Spleen (tissue), 11 donors: ENCODE results near the gene RTL10. TPM values are rescaled to one million over a fixed set of nuclear protein-coding genes. Genes with fewer than 3 reads are reported as not detected.
A peak's percentile ranks its signal among the peaks of the same experiment; 100 is the strongest.

ENCODE experiments used
- DNase-seq: peaks from one replicate; pipeline ENCODE4 v3.0.0-alpha.2; 2020
- H3K27ac ChIP-seq, 8 donors: fragments of 200-600 bp; sonication (generic) in 7 of 8; 1 replicate in 4 of 8; 2 replicates in 4 of 8; pipeline versions ENCODE4 v1.5.0 to v1.8.0; 2016 to 2021; ENCODE audit warnings: inconsistent platforms in 4 of 8, mild to moderate bottlenecking in 4 of 8, moderate library complexity in 1 of 8
- H3K27me3 ChIP-seq, 7 donors: fragments of 200-600 bp; sonication (generic) in 6 of 7; replicated peaks in 1 of 7; 1 replicate in 4 of 7; 2 replicates in 3 of 7; pipeline versions ENCODE4 v1.5.0 to v1.8.0; 2016 to 2021; ENCODE audit warnings: inconsistent platforms in 3 of 7, mild to moderate bottlenecking in 1 of 7
- H3K36me3 ChIP-seq, 6 donors: fragments of 200-600 bp; sonication (generic) in 5 of 6; 1 replicate in 4 of 6; 2 replicates in 2 of 6; pipeline versions ENCODE4 v1.5.0 to v1.8.0; 2016 to 2021; ENCODE audit warnings: inconsistent platforms in 2 of 6
- H3K4me1 ChIP-seq, 6 donors: fragments of 200-600 bp; sonication (generic) in 5 of 6; 1 replicate in 3 of 6; 2 replicates in 3 of 6; pipeline versions ENCODE4 v1.5.0 to v1.8.0; 2016 to 2021; ENCODE audit warnings: inconsistent platforms in 3 of 6
- H3K4me3 ChIP-seq, 8 donors: fragments of 200-600 bp; sonication (generic) in 7 of 8; 1 replicate in 4 of 8; 2 replicates in 4 of 8; pipeline versions ENCODE4 v1.5.0 to v1.8.0; 2016 to 2021; ENCODE audit warnings: inconsistent platforms in 4 of 8, mild to moderate bottlenecking in 4 of 8, moderate library complexity in 2 of 8
- H3K9me3 ChIP-seq, 8 donors: fragments of 200-600 bp; sonication (generic) in 7 of 8; 1 replicate in 4 of 8; 2 replicates in 4 of 8; pipeline versions ENCODE4 v1.5.0 to v1.8.0; 2016 to 2021; ENCODE audit warnings: inconsistent platforms in 4 of 8
- POLR2A ChIP-seq, 3 donors: fragments of 450-650 bp; IDR thresholded peaks; one replicate each; pipeline ENCODE4 v1.5.1; 2017; ENCODE audit warnings: antibody characterized with exemption in 3 of 3, mild to moderate bottlenecking in 1 of 3
- POLR2AphosphoS5 ChIP-seq, 3 donors: sonication (generic); formaldehyde crosslinking; IDR thresholded peaks; one replicate each; pipeline ENCODE4 v1.5.1; 2017; ENCODE audit warnings: antibody characterized with exemption in 3 of 3
- WGBS, 5 donors: extraction: QIAGEN DNeasy Blood & Tissue Kit in 3 of 5; methylation state at CpG; one replicate each; pipeline versions ENCODE4 v1.1.5 to v1.1.7; 2013 to 2018; 5-methylcytosine and 5-hydroxymethylcytosine counted together
- intact Hi-C: fragments of 100-400 bp; cut with DNase I; formaldehyde crosslinking; loops from one replicate; pipeline ENCODE4 v1.15.0; 2023; ENCODE audit warnings: low total_unique reads
- polyA plus RNA-seq, 3 donors: library from polyadenylated mRNA; stranded (reverse); fragments of 200-250 nt; gene quantifications; one replicate each; pipeline ENCODE4 v1.2.1, GENCODE V29; 2013
- total RNA-seq, 7 donors: library from RNA; depleted of rRNA in 3 of 7; stranded (reverse); fragments of >200 nt in 3 of 7; fragmentation: NEBNext Ultra II Directional in 4 of 7; extraction: Animal tissue kit (Norgen Biotek cat#: 25700) in 4 of 7; gene quantifications; one replicate each; pipeline versions ENCODE4 v1.1.0 to v1.2.1, GENCODE V29; 2016 to 2021
- TF ChIP-seq, protein P1 (sequence below), 11 experiments: fragments of 200-600 bp in 7 of 11; fragments of 450-650 bp in 4 of 11; sonication (generic) in 4 of 11; IDR thresholded peaks in 8 of 11; conservative IDR thresholded peaks in 3 of 11; 1 replicate in 7 of 11; 2 replicates in 4 of 11; pipeline versions ENCODE4 v1.4.0 to v1.8.0; 2016 to 2021; ENCODE audit warnings: antibody characterized with exemption in 11 of 11, inconsistent platforms in 4 of 11, mild to moderate bottlenecking in 1 of 11
- donor health status: healthy with polysubstance abuse.
- donor health status: DM: no; HTN: no; CAD: no; lungs with moderate emphysema.
- donor health status: DM: no; HTN: no; CAD: no.
- donor health status: Bipolar disorder and iron deficiency.
- donor health status: healthy.
- donor health status: DM: no; HTN: no; CAD: no.
- donor health status: DM: yes; HTN: yes; CAD: no.

RTL10 gene
- total and polyA plus RNA-seq, 10 donors, result 8.3 to 22.9 (median 17.8) TPM

- Histone ChIP-seq H3K27ac (no peak overlapping the region), H3K4me1 (peaks cover 0 to 24% (median 7%) of the 10 kb centered on the region in 6 donors), H3K4me3 (no peak overlapping the region), H3K36me3 (peaks cover 0 to 61% (median 9%) of the 10 kb centered on the region in 6 donors), H3K9me3 (no peaks in the 10 kb centered on the region), H3K27me3 (no peaks in the 10 kb centered on the region)
- WGBS, 5 donors, result 93 to 100% (median 95%) methylated on average over 3 of the region's 3 CpGs
- intact Hi-C loops, result no loop called here
- TF ChIP-seq POLR2AphosphoS5 (IDR thresholded peaks at IDR 0.05) (no peak), POLR2A (IDR thresholded peaks at IDR 0.05) (no peak)
- TF ChIP-seq, protein P1, sequence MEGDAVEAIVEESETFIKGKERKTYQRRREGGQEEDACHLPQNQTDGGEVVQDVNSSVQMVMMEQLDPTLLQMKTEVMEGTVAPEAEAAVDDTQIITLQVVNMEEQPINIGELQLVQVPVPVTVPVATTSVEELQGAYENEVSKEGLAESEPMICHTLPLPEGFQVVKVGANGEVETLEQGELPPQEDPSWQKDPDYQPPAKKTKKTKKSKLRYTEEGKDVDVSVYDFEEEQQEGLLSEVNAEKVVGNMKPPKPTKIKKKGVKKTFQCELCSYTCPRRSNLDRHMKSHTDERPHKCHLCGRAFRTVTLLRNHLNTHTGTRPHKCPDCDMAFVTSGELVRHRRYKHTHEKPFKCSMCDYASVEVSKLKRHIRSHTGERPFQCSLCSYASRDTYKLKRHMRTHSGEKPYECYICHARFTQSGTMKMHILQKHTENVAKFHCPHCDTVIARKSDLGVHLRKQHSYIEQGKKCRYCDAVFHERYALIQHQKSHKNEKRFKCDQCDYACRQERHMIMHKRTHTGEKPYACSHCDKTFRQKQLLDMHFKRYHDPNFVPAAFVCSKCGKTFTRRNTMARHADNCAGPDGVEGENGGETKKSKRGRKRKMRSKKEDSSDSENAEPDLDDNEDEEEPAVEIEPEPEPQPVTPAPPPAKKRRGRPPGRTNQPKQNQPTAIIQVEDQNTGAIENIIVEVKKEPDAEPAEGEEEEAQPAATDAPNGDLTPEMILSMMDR (IDR thresholded peaks at IDR 0.05 in 8 of 11, conservative IDR thresholded peaks at IDR 0.05 in 3 of 11), result no peak
- peak; percentile 32 for DNase-seq
Observed at GRCh38 chr22:19809741-19810140, 44.9 kb downstream of the RTL10 start.

- intact Hi-C loops, result no loop called here
- peak; percentile 61 for DNase-seq
- Histone ChIP-seq H3K27me3 (no peaks in the 10 kb centered on the region), H3K9me3 (no peaks in the 10 kb centered on the region), H3K4me1 (peaks cover 0 to 24% (median 7%) of the 10 kb centered on the region in 6 donors), H3K36me3 (peaks cover 0 to 63% (median 9%) of the 10 kb centered on the region in 6 donors), H3K27ac (no peak overlapping the region), H3K4me3 (no peak overlapping the region)
- TF ChIP-seq, protein P1 (IDR thresholded peaks at IDR 0.05 in 8 of 11, conservative IDR thresholded peaks at IDR 0.05 in 3 of 11), result no peak
- TF ChIP-seq POLR2A (IDR thresholded peaks at IDR 0.05) (no peak), POLR2AphosphoS5 (IDR thresholded peaks at IDR 0.05) (no peak)
- 80 to 90% (median 84%) methylated on average over 11 of the region's 11 CpGs for WGBS, 5 donors
Observed at GRCh38 chr22:19808873-19809478, 45.7 kb downstream of the RTL10 start.

DNA sequence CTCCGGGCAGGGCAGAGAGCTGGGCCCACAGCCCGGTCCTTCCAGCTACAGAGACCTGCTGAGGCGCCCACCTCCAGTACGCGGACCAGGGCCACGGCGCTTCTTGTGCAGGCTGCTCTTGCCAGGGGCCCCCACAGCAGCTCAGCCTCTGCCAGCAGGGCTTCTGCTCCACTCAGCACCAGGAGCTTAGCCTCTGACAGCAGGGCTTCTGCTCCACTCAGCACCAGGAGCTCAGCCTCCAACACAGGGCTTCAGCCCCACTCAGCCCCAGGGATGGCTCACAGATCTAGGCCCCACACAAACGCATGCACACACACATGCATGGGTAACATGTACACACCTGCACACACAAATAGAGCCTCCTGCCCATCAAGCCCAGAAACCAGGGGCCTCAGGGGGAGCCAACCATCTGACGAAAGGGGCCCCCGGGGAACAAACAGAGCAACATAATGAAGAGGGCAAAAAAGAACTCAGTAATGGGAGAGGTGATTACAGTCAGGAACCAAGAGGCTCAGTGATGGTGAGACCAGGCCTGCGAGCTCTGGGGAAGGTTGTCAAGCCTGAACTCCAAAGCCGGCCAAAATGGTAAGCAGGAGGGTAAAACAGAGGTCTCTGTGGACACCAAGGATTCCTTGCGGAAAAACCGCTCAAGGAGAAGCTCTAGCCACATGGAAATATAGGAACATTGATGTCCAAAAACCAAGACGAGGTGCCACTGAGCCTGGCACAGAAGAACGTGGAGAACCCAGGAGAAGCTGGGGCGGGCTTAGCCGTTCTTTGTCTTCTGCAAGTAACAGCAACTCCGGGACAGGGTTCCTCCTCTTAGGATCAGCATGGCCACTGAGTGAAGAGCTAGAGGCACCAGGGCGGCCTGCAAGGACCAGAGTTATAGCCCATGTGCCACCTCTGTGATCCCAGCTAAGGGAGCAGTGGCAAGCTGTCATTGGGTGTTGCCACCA is 46.5 kb downstream of the RTL10 start:
- Histone ChIP-seq H3K36me3 (peaks cover 0 to 62% (median 9%) of the 10 kb centered on the region in 6 donors), H3K4me3 (no peak overlapping the region), H3K4me1 (peaks cover 0 to 24% (median 7%) of the 10 kb centered on the region in 6 donors), H3K27me3 (no peaks in the 10 kb centered on the region), H3K9me3 (no peaks in the 10 kb centered on the region), H3K27ac (no peak overlapping the region)
- 91 to 97% (median 93%) methylated on average over 19 to 20 of the region's 20 CpGs for WGBS, 5 donors
- no peak for TF ChIP-seq POLR2AphosphoS5 (IDR thresholded peaks at IDR 0.05)
- TF ChIP-seq, protein P1 (IDR thresholded peaks at IDR 0.05 in 8 of 11, conservative IDR thresholded peaks at IDR 0.05 in 3 of 11), result no peak
- no peak for TF ChIP-seq POLR2A (IDR thresholded peaks at IDR 0.05)
- intact Hi-C loops, result no loop called here
- DNase-seq, result peak; percentile 65
